PFSK-1 (cell line): ENCODE results near the gene KRTAP5-8.

ENCODE experiments used
- POLR2AphosphoS5 ChIP-seq: IDR thresholded peaks from 2 replicates; pipeline ENCODE4 v1.6.1; 2012; ENCODE audit warnings: low read depth, mild to moderate bottlenecking, control low read depth, low read length, moderate library complexity
- REST ChIP-seq, 2 experiments: IDR thresholded peaks; 2 replicates each; pipeline versions ENCODE4 v1.6.1 to v1.8.0; 2011 to 2012; ENCODE audit warnings: low read depth in 2 of 2, low read length in 2 of 2, control low read depth in 1 of 2, inconsistent platforms in 1 of 2, mild to moderate bottlenecking in 1 of 2, moderate library complexity in 1 of 2; ENCODE audit not compliant: insufficient read depth in 1 of 2
- SIN3A ChIP-seq: IDR thresholded peaks from 2 replicates; pipeline ENCODE4 v1.6.1; 2012; ENCODE audit warnings: mild to moderate bottlenecking, low read length, moderate library complexity, borderline replicate concordance; ENCODE audit not compliant: insufficient read depth

GRCh38 chr11:71535825-71536224 is 2.0 kb upstream of the KRTAP5-8 start:
- TF ChIP-seq REST (IDR thresholded peaks at IDR 0.05; ENCODE audit: insufficient read depth in 1 of 2, low read depth in 2 of 2, low read length in 2 of 2) (no peak), SIN3A (no peak), POLR2AphosphoS5 (no peak)
